Effector memory CD4-positive, alpha-beta T cell (primary cell): Measurements from ENCODE around the gene CBX7.
A peak's percentile ranks its signal among the peaks of the same experiment; 100 is the strongest.
"Not testable (repeated sequence)": the region's sequence is repeated elsewhere in the genome, so short reads cannot be mapped to it uniquely, and the experiment has no call there.

Experiments
- DNase-seq, 3 donors: peaks; one replicate each; pipeline ENCODE4 v3.0.0-alpha.2; 2020
- H3K27ac ChIP-seq: 2 replicates; pipeline ENCODE4 v1.7.0; 2013; ENCODE audit warnings: mild to moderate bottlenecking, low read length, moderate library complexity; ENCODE audit not compliant: insufficient read depth, poor library complexity, severe bottlenecking
- H3K27me3 ChIP-seq: replicated peaks from 2 replicates; pipeline ENCODE4 v1.7.0; 2013; ENCODE audit warnings: mild to moderate bottlenecking, low read length; ENCODE audit not compliant: insufficient read depth, control insufficient read depth, poor library complexity, severe bottlenecking
- H3K36me3 ChIP-seq: 2 replicates; pipeline ENCODE4 v1.7.0; 2013; ENCODE audit warnings: mild to moderate bottlenecking, low read length, moderate library complexity; ENCODE audit not compliant: control insufficient read depth, insufficient read depth
- H3K4me1 ChIP-seq: 2 replicates; pipeline ENCODE4 v1.7.0; 2013; ENCODE audit warnings: low read length, mild to moderate bottlenecking; ENCODE audit not compliant: control insufficient read depth, insufficient read depth, poor library complexity, severe bottlenecking
- H3K4me3 ChIP-seq: 2 replicates; pipeline ENCODE4 v1.7.0; 2013; ENCODE audit warnings: low read length, low read depth, mild to moderate bottlenecking; ENCODE audit not compliant: insufficient read depth, poor library complexity, severe bottlenecking
- H3K9me3 ChIP-seq: 2 replicates; pipeline ENCODE4 v1.7.0; 2013; ENCODE audit warnings: mild to moderate bottlenecking, low read length, moderate library complexity; ENCODE audit not compliant: control insufficient read depth

Gene CBX7

GRCh38 chr22:39174498-39175352 lies 22.2 kb upstream of the CBX7 start:
- peak; percentile 28 to 49 (median 48) for DNase-seq
- Histone ChIP-seq H3K9me3 (no peaks in the 10 kb centered on the region), H3K4me3 (peak overlapping the region; percentile 11), H3K27ac (peak overlapping the region; percentile 78), H3K4me1 (peaks cover 50% of the 10 kb centered on the region), H3K27me3 (no peaks in the 10 kb centered on the region), H3K36me3 (no peaks in the 10 kb centered on the region)

GRCh38 chr22:39173787-39174497 lies 21.5 kb upstream of the CBX7 start:
- Histone ChIP-seq H3K27me3 (no peaks in the 10 kb centered on the region), H3K4me3 (peak overlapping the region; percentile 11), H3K4me1 (peaks cover 50% of the 10 kb centered on the region), H3K9me3 (no peaks in the 10 kb centered on the region), H3K27ac (peak overlapping the region; percentile 78), H3K36me3 (no peaks in the 10 kb centered on the region)
- peak; percentile 25 to 31 (median 25) for DNase-seq

- Histone ChIP-seq H3K27me3 (no peaks in the 10 kb centered on the region), H3K9me3 (no peaks in the 10 kb centered on the region), H3K27ac (peak overlapping the region; percentile 78), H3K4me1 (peaks cover 46% of the 10 kb centered on the region), H3K4me3 (no peak overlapping the region), H3K36me3 (no peaks in the 10 kb centered on the region)
- DNase-seq: no peak
These were observed 20.7 kb upstream of the CBX7 start for GRCh38 chr22:39173050-39173706.

GRCh38 chr22:39172265-39173049 lies 20.0 kb upstream of the CBX7 start:
- peaks cover 40% of the 10 kb centered on the region for H3K4me1 ChIP-seq
- H3K4me3 ChIP-seq, H3K9me3 ChIP-seq, H3K36me3 ChIP-seq, H3K27me3 ChIP-seq, DNase-seq: not testable (repeated sequence)
- peak overlapping the region; percentile 78 for H3K27ac ChIP-seq

GRCh38 chr22:39171623-39172264 lies 19.3 kb upstream of the CBX7 start:
- H3K36me3 ChIP-seq: no peaks in the 10 kb centered on the region
- peak overlapping the region; percentile 42 for H3K27ac ChIP-seq
- DNase-seq: no peak
- H3K27me3 ChIP-seq: no peaks in the 10 kb centered on the region
- H3K9me3 ChIP-seq: no peaks in the 10 kb centered on the region
- H3K4me1 ChIP-seq: peaks cover 38% of the 10 kb centered on the region
- H3K4me3 ChIP-seq: no peak overlapping the region

GRCh38 chr22:39170825-39171622 lies 18.5 kb upstream of the CBX7 start:
- Histone ChIP-seq H3K4me3 (peak overlapping the region; percentile 40), H3K36me3 (no peaks in the 10 kb centered on the region), H3K9me3 (no peaks in the 10 kb centered on the region), H3K27me3 (no peaks in the 10 kb centered on the region), H3K4me1 (peaks cover 38% of the 10 kb centered on the region), H3K27ac (peak overlapping the region; percentile 42)
- DNase-seq: peak; percentile 64 to 76 (median 64)

GRCh38 chr22:39169797-39170466 lies 17.5 kb upstream of the CBX7 start:
- Histone ChIP-seq H3K4me1 (peaks cover 35% of the 10 kb centered on the region), H3K36me3 (no peaks in the 10 kb centered on the region)
- no peak for DNase-seq

GRCh38 chr22:39166547-39166946 lies 14.1 kb upstream of the CBX7 start:
- H3K4me1 ChIP-seq: peaks cover 9% of the 10 kb centered on the region
- DNase-seq: no peak
- no peaks in the 10 kb centered on the region for H3K36me3 ChIP-seq
- H3K27me3 ChIP-seq: no peaks in the 10 kb centered on the region
- H3K27ac ChIP-seq: no peak overlapping the region
- no peak overlapping the region for H3K4me3 ChIP-seq
- H3K9me3 ChIP-seq: no peaks in the 10 kb centered on the region

More at GRCh38 chr22:39169797-39170466, 17.5 kb upstream of the CBX7 start:
- no peaks in the 10 kb centered on the region for H3K9me3 ChIP-seq
- no peaks in the 10 kb centered on the region for H3K27me3 ChIP-seq
- H3K27ac ChIP-seq: no peak overlapping the region
- no peak overlapping the region for H3K4me3 ChIP-seq
